ENCODE data around the gene LIMS1. TPM values are rescaled to one million over a fixed set of nuclear protein-coding genes. Genes with fewer than 3 reads are reported as not detected.
A peak's percentile ranks its signal among the peaks of the same experiment; 100 is the strongest.
"Not testable (repeated sequence)": the region's sequence is repeated elsewhere in the genome, so short reads cannot be mapped to it uniquely, and the experiment has no call there.

LIMS1 gene
- total RNA-seq, 2 donors from 2014 or later, result 34.1 to 50.3 TPM

GRCh38 chr2:108589781-108590180 lies 55.5 kb downstream of the LIMS1 start:
- H3K4me1 ChIP-seq, result peaks cover 11% of the 10 kb centered on the region
- intact Hi-C loops (cut with DNase I), result loop anchor here (5.0 to 10.0 kb wide), 2 partner anchors 48 to 175 kb away; no protein-coding TSS in a partner anchor
- H3K9ac ChIP-seq (ENCODE audit: low read depth in 2 of 2, low read length in 2 of 2), result no peak overlapping the region
- TF ChIP-seq CTCF (IDR thresholded peaks at IDR 0.05), result no peak
- H3K9me3 ChIP-seq, result no peaks in the 10 kb centered on the region
- H3K36me3 ChIP-seq, result no peaks in the 10 kb centered on the region
- no peak overlapping the region for H3K4me3 ChIP-seq
- no peaks in the 10 kb centered on the region for H3K27me3 ChIP-seq
- no peak overlapping the region for H3K27ac ChIP-seq
- no peak for DNase-seq

GRCh38 chr2:108591163-108591562 lies 56.9 kb downstream of the LIMS1 start:
- Histone ChIP-seq H3K36me3 (no peaks in the 10 kb centered on the region), H3K27me3 (no peaks in the 10 kb centered on the region), H3K9me3 (no peaks in the 10 kb centered on the region), H3K4me1 (peaks cover 11% of the 10 kb centered on the region), H3K9ac (ENCODE audit: low read depth in 2 of 2, low read length in 2 of 2) (no peak overlapping the region), H3K4me3 (no peak overlapping the region), H3K27ac (no peak overlapping the region)
- TF ChIP-seq CTCF (IDR thresholded peaks at IDR 0.05), result no peak
- DNase-seq, result no peak
- intact Hi-C loops (cut with DNase I), result no loop called here

GRCh38 chr2:108593547-108594098 lies 59.4 kb downstream of the LIMS1 start:
- DNase-seq, result no peak
- Histone ChIP-seq H3K4me1 (peaks cover 6% of the 10 kb centered on the region), H3K9ac (ENCODE audit: low read depth in 2 of 2, low read length in 2 of 2) (no peak overlapping the region)

GRCh38 chr2:108594132-108594981 lies 60.1 kb downstream of the LIMS1 start:
- Histone ChIP-seq H3K9ac (ENCODE audit: low read depth in 2 of 2, low read length in 2 of 2) (no peak overlapping the region), H3K9me3 (no peaks in the 10 kb centered on the region), H3K27ac (peak overlapping the region; percentile 58), H3K36me3 (no peaks in the 10 kb centered on the region), H3K4me3 (no peak overlapping the region), H3K27me3 (no peaks in the 10 kb centered on the region), H3K4me1 (peaks cover 6% of the 10 kb centered on the region)
- DNase-seq, result no peak
- intact Hi-C loops (cut with DNase I), result no loop called here
- no peak for TF ChIP-seq CTCF (IDR thresholded peaks at IDR 0.05)

More at GRCh38 chr2:108593547-108594098, 59.4 kb downstream of the LIMS1 start:
- no peak overlapping the region for H3K4me3 ChIP-seq
- H3K27ac ChIP-seq, result peak overlapping the region; percentile 58
- H3K36me3 ChIP-seq, result no peaks in the 10 kb centered on the region
- H3K9me3 ChIP-seq, result no peaks in the 10 kb centered on the region
- no peak for TF ChIP-seq CTCF (IDR thresholded peaks at IDR 0.05)
- intact Hi-C loops (cut with DNase I), result no loop called here
- no peaks in the 10 kb centered on the region for H3K27me3 ChIP-seq

GRCh38 chr2:108594982-108595464 lies 60.8 kb downstream of the LIMS1 start:
- TF ChIP-seq CTCF (IDR thresholded peaks at IDR 0.05), result no peak
- no peak overlapping the region for H3K4me3 ChIP-seq
- H3K36me3 ChIP-seq, result no peaks in the 10 kb centered on the region
- no peaks in the 10 kb centered on the region for H3K9me3 ChIP-seq
- no peak for DNase-seq
- no peak overlapping the region for H3K9ac ChIP-seq (ENCODE audit: low read depth in 2 of 2, low read length in 2 of 2)
- no peaks in the 10 kb centered on the region for H3K27me3 ChIP-seq
- peaks cover 6% of the 10 kb centered on the region for H3K4me1 ChIP-seq
- H3K27ac ChIP-seq, result peak overlapping the region; percentile 58
- intact Hi-C loops (cut with DNase I), result no loop called here

GRCh38 chr2:108595771-108596170 lies 61.5 kb downstream of the LIMS1 start:
- H3K4me3 ChIP-seq; DNase-seq; H3K4me1 ChIP-seq; intact Hi-C loops (cut with DNase I); H3K9ac ChIP-seq (ENCODE audit: low read depth in 2 of 2, low read length in 2 of 2); H3K27me3 ChIP-seq; H3K36me3 ChIP-seq; H3K9me3 ChIP-seq: not testable (repeated sequence)
- peak overlapping the region; percentile 58 for H3K27ac ChIP-seq

GRCh38 chr2:108597105-108597744 lies 63.0 kb downstream of the LIMS1 start:
- intact Hi-C loops (cut with DNase I); H3K9me3 ChIP-seq; H3K27me3 ChIP-seq; H3K9ac ChIP-seq (ENCODE audit: low read depth in 2 of 2, low read length in 2 of 2); H3K4me1 ChIP-seq; H3K36me3 ChIP-seq; H3K4me3 ChIP-seq; DNase-seq; H3K27ac ChIP-seq: not testable (repeated sequence)

GRCh38 chr2:108601199-108601598 lies 66.9 kb downstream of the LIMS1 start:
- intact Hi-C loops (cut with DNase I); H3K4me3 ChIP-seq; H3K9me3 ChIP-seq; H3K27me3 ChIP-seq; H3K4me1 ChIP-seq; H3K36me3 ChIP-seq; H3K27ac ChIP-seq; DNase-seq; H3K9ac ChIP-seq (ENCODE audit: low read depth in 2 of 2, low read length in 2 of 2): not testable (repeated sequence)

Measured in colonic mucosa (tissue), 4 donors.